HG02642 (cell line): ENCODE data around the gene ETV6.

Experiments
- ATAC-seq: cut with Tn5 transposase; IDR thresholded peaks from one replicate; pipeline ENCODE4 v1.9.1; 2021; ENCODE audit warnings: mild to moderate bottlenecking; ENCODE audit not compliant: unreplicated experiment, poor library complexity

Gene ETV6

GRCh38 chr12:11815397-11815796 is 165.9 kb downstream of the ETV6 start:
- ATAC-seq = no peak

DNA sequence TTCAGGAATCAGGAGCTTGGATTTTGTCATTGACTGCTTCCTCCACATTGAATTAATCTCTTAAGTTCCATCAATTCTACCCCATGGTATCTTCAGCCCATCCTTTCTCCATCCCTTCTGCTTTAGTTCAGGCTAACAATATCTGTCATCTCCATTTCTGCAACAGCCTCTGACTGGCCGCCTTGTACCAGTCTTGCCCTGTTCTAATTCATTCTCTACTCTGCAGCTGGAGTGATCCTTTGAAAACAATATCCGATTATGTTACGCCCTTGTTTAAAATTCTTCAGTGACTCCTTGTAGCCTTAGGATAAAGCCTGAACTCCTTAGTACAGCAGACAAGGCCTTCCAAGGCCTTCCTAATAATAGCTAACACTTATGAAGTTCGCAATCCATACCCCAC is 170.2 kb downstream of the ETV6 start:
- no peak for ATAC-seq

DNA sequence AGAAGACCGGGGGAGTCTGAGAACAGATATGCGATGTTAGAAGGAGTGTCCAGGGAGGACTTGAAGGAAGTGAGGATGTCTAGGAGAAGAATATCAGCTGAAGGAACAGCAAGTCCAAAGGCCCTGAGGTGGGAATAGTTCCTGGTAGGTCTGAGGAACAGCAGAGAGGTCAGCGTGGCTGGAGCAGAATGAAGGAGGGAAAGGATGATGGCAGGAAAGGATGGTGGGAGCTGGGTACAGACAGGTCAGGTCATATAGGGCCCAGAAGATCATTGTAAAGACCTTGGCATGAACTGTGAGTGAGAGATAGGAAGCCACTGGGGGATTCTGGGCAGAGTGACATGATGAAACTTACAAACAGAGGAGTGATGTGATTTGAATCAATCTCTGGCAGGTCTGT is 171.0 kb downstream of the ETV6 start:
- no peak for ATAC-seq

DNA sequence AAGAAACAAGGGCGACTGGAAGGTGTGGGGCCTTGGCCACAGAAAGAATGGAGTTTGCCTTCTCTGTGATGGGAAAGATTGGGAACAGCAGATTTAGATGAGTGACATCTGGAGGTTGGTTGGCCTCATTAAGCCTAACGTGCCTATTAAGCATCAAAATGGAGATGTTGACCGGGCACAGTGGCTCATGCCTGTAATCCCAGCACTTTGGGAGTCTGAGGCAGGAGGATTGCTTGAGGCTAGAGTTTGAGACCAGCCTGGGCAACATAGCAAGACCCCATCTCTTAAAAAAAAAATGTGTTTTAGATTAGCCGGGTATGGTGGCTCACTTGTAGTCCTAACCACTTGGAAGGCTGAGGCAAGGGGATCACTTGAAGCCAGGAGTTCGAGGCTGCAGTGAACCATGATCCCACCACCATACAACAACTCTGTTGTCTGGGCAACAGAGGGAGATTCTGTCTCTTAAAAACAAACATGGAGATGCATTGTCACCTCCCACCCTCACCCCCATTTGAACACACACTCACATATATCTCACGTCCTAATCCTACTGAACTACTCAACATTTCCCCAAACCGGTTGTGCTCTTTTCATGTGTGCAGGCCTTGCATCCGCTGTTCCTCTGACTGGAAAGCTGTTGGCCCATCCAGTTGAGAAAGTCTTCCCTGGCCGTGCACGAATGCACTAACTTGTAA is 172.1 kb downstream of the ETV6 start:
- ATAC-seq = no peak

DNA sequence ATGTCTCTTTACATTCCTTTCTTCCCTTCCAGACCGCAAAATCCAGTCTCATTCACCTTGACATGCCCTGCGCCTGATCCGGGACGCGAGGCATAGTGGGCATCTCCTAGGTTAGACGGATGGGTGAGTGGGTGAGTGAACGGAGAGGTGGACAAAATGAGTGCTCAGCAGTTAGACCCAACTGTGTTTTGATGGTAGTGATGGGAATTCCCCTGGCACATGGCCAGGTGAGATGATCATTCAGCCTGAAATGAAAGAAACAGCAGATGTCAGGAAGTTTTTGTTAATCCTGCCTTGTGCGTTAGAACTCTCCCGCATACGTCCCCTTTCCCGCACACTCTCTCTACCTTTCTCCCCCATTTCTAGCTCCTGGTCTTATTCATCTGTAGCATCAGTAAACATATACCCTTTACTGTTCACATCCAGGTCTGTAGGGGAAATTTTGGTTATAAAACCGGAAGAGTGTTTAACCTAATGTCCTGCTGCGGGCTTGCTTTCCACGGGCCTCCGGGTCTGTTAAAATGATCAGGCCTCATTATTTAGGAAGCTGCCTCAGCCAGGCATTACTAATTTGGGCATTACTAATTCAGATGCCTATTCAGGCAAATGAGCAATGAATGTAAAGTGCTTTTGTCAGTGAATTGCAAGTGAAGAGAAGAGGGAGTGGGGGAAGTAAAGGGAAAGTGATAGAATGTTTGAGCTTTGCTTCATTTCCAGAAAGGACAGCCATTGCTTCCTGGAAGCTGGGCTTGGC is 172.8 kb downstream of the ETV6 start:
- peak; percentile 64 for ATAC-seq

DNA sequence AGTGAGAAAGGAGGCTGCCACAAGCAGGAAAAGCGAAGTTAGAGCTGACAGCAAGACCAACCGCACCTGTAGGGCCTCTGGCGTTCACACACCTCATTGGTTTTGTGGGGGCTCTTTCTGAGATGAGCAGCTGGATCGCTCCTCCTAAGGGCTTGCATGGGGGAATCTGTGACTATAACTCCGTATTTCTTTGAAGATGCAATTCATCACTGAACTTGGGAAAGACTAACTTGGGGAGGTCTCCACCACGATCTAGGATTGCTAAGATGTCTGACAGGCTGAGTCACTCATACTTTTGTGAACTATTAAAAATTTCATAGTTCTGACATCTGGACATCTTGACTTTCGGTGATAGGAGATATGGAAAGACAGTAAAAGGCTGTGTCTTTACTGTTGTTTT is 173.6 kb downstream of the ETV6 start:
- no peak for ATAC-seq

DNA sequence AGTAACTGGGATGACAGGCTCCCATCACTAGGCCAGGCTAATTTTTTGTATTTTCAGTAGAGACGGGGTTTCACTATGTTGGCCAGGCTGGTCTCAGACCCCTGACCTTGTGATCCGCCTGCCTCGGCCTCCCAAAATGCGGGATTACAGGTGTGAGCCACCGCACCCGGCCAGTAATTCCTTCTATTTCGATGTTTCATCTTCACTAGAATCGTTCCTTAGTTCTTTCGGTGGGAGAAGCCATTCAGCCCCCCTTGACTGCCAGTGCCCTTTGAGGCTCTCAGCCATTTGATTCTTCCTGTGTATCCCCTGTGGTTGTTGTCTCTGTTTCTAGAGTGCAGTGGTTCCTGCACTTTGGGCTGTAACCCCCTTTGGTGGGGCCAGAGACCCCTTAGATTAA is 174.1 kb downstream of the ETV6 start:
- ATAC-seq = no peak

DNA sequence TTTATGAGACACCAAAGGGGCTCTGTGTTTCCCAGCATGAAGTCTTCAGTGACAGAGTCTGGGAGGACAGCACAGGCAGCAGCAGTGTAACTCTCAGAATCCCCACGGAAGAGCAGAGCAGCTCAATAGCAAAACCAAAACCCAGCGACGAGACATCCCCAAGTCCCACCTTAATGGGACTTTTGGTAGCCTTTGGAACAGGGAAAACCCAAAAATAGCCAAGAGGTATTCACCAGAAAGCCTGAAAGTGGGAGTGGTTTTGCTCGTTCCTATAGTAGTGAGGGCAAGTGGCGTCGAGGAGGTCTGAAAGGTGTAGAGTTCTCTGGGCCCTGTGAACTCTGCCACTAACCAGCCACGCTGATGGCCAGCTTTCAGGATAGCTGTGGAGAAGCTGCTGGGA is 174.6 kb downstream of the ETV6 start:
- ATAC-seq = no peak

- no peak for ATAC-seq
These were observed 175.3 kb downstream of the ETV6 start for GRCh38 chr12:11824736-11825135.

DNA sequence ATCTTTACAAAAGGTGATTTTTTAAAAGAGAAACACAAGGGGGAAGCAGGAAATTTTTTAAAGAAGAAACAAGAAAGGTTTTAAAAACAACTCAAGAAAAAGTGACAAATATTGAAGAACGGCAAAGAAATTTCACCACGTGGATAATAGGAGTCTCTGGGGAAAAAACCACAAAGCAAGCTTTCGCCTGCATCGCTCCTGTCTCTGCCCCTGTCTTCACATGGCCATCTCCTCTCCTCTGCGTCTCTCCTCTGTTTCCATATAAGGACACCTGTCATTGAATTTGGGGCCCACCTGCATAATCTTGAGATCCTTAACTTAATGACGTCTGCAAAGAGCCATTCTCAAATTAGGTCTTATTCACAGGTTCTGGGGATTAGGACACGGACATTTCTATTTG is 175.8 kb downstream of the ETV6 start:
- no peak for ATAC-seq

DNA sequence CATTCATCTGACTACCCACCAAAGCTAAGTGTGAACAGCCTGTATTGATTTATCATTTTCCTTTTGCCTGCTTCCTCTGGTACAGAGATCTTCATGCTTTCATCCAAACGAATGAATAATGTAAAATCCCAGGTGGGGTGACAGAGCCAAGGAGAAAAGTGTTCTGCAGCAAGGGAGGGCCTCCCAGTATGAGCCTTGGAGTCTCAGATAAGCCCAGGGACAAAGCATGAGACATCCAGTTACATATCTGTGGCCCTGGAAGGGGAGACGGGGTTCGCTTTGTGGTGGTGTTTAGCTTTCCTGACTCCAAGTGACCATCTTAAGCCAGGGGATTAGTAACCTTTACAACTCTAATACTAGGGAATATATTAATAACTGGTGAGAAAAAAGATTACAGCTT is 177.1 kb downstream of the ETV6 start:
- ATAC-seq = no peak

DNA sequence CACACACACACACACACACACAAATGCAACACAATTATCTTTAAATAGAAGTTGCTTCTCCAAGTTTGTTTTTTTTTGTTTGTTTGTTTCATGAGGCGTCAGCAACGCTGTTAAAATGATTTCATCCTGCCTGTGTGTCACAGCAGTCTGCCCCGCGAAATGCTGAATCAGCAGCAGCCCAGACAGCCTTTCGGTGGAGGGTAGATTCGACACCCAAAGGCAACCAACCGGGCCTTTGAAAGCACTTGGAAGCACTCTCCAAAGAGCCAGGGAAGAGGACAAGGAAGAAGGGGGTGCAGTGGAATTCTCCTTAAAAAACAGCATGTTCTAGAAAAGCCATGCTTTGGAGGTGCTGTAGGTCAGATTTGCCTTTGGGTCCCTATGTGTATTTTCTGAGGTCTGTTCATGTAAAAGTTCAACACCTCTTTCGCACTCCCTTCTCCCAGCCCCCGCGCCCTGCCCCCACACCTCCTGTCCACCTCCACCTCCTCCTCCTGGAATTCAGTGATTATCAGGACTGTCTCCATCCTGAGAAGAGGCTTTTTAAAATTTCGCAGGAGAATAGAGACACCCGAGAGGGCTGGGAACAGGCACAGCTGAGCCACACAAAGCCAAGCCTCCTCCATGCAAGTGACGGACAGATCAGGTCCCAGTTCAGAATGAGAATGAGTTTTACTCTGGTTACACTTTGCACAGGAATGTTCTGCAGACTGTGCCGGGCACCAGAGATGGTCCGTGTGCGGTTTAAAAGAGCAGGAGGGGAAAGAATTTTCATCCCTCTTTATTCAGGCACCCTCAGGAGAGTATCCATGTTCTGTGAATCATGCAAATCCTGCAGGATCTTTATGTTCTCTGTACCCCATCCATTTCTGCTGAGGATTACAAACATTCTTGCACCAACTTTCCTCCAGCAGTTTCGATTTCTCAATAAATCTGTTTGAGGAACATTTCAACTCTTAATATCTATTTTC is 177.9 kb downstream of the ETV6 start:
- ATAC-seq = no peak

DNA sequence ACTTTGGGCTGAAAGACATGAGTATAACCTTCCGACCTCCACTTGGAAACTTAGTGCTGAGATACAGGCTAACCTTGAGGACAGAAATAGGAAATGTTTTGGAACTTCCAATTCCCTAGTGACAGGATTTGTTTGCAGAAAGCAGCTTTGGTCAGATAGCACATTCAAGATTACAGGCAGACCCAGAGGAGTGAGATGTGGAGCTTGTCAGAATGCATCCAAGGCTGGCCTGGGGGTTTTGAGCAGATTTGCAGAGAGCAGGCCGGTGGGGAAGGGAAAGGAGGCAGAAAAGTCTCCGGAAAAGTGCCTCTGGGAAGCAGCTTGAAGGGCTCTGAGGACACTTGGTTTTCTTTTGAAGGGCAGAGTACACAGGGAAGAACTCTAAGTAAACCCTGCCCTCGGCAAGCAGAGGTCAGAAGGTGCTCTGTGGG is 180.3 kb downstream of the ETV6 start:
- peak; percentile 6 for ATAC-seq

- ATAC-seq = peak; percentile 37
These were observed 180.9 kb downstream of the ETV6 start for GRCh38 chr12:11830307-11830801.

GRCh38 chr12:11832093-11832492 is 182.6 kb downstream of the ETV6 start:
- ATAC-seq = peak; percentile 24

DNA sequence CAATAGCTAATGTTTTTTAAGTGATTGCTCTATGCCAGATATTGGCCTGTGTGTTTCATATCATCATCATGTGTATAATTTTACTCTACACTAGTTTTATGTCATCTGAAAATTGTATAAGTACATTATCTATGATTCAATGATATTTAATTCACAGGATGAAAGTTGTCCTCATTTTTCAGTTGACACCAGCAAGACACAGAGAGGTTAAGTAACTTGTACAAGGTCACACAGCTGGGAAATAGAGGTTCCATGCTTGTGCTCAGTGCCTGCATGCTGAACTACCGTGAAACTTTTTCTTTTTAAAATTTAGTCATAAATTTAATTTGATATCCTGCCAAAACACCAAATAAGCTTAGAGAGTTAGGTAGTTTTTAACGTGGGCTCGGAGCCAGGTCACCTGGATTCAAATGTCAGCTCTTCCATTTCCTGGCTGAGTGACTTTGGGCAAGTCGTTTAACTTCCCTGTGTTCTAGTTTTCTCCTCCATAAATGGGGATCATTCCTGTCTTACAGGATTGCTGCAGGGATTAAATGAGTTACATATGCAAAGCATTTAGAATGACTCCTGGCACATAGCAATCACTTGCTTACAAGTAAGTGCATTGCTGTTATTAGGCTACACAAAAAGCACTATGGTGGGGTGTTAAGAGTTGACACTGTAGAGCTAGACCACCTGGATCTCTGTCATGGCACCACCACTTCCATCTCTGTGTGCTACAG is 183.9 kb downstream of the ETV6 start:
- no peak for ATAC-seq

GRCh38 chr12:11834104-11834812 is 184.8 kb downstream of the ETV6 start:
- no peak for ATAC-seq

DNA sequence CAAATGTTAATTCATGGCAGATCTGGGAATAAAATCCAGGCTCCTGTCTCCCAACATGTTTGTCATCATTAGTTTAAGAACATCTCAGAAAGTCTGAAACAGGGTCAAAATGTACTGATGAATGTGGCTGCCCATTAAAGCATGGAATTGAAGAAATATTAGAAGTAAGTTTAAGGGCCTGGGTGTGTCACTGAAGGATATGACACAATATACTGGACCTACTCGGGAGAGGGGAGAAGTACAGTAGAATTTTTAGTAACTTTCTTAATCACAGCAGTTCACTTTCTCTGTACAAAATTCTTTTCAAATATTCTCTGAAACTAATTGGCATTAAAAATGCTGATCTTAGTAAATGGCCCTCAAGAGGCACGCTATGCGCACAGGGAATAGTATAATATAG is 185.5 kb downstream of the ETV6 start:
- no peak for ATAC-seq
